WTC11 (cell line): ENCODE measurements around the gene KCNK15. TPM values are rescaled to one million over a fixed set of nuclear protein-coding genes. Genes with fewer than 3 reads are reported as not detected.

Experiments used
- ATAC-seq: fragments of 200-7000 bp; cut with Tn5 transposase; 2 replicates; pipeline ENCODE4 v1.10.0; 2021; ENCODE audit warnings: mild to moderate bottlenecking, moderate library complexity
- CTCF ChIA-PET: fragments of 300-600 bp; sonication (Branson Sonifier 250); formaldehyde crosslinking; loops from one replicate; lab custom pipeline; 2021; ENCODE audit warnings: antibody characterized with exemption; lab: Charles Lee
- POLR2A ChIA-PET: fragments of 350-600 bp; sonication (Branson Sonifier 250); formaldehyde crosslinking; loops from one replicate; lab custom pipeline; 2021; ENCODE audit warnings: antibody characterized with exemption; lab: Charles Lee
- DNase-seq: peaks from one replicate; pipeline ENCODE4 v3.0.0; 2021; ENCODE audit warnings: low spot score
- H3K27ac Mint-ChIP-seq: 2 replicates; pipeline ENCODE4 v1.8.0; 2021; ENCODE audit warnings: mixed read lengths
- H3K27me3 Mint-ChIP-seq: 2 replicates; pipeline ENCODE4 v1.8.0; 2021; ENCODE audit warnings: low read depth, mild to moderate bottlenecking, moderate library complexity, mixed read lengths
- H3K36me3 Mint-ChIP-seq: 2 replicates; pipeline ENCODE4 v1.8.0; 2021; ENCODE audit warnings: mixed read lengths
- H3K4me1 Mint-ChIP-seq: 2 replicates; pipeline ENCODE4 v1.8.0; 2022; ENCODE audit warnings: mixed read lengths
- H3K4me3 Mint-ChIP-seq: 2 replicates; pipeline ENCODE4 v1.8.0; 2021; ENCODE audit warnings: mild to moderate bottlenecking, moderate library complexity, mixed read lengths
- H3K9me3 Mint-ChIP-seq: 2 replicates; pipeline ENCODE4 v1.8.0; 2021; ENCODE audit warnings: mixed read lengths
- ATF2 ChIP-seq: sonication (generic); formaldehyde crosslinking; IDR thresholded peaks from 2 replicates; pipeline ENCODE4 v1.8.1; 2022; ENCODE audit warnings: low read depth, missing genetic modification reagents, borderline replicate concordance
- FOXK1 ChIP-seq: sonication (generic); formaldehyde crosslinking; IDR thresholded peaks from 2 replicates; pipeline ENCODE4 v1.8.0; 2022; ENCODE audit warnings: mild to moderate bottlenecking, moderate library complexity, missing genetic modification reagents
- FOXP1 ChIP-seq: sonication (generic); formaldehyde crosslinking; IDR thresholded peaks from 2 replicates; pipeline ENCODE4 v1.8.0; 2022; ENCODE audit warnings: missing genetic modification reagents, mild to moderate bottlenecking, moderate library complexity, borderline replicate concordance
- FOXP4 ChIP-seq: sonication (generic); formaldehyde crosslinking; IDR thresholded peaks from 2 replicates; pipeline ENCODE4 v1.8.0; 2022; ENCODE audit warnings: mild to moderate bottlenecking, missing genetic modification reagents
- GABPB1 ChIP-seq: sonication (generic); formaldehyde crosslinking; IDR thresholded peaks from 2 replicates; pipeline ENCODE4 v1.8.1; 2023; ENCODE audit warnings: mild to moderate bottlenecking, missing genetic modification reagents
- GRHL2 ChIP-seq: fragments of 250-450 bp; sonication (Bioruptor Pico); IDR thresholded peaks from 2 replicates; pipeline ENCODE4 v1.8.0; 2022; ENCODE audit warnings: mild to moderate bottlenecking, moderate library complexity; ENCODE audit not compliant: insufficient replicate concordance, severe bottlenecking
- HMGXB4 ChIP-seq: sonication (generic); formaldehyde crosslinking; IDR thresholded peaks from 2 replicates; pipeline ENCODE4 v1.8.1; 2023; ENCODE audit warnings: mild to moderate bottlenecking, moderate library complexity, missing genetic modification reagents
- JUN ChIP-seq: sonication (generic); formaldehyde crosslinking; IDR thresholded peaks from 2 replicates; pipeline ENCODE4 v1.8.0; 2023; ENCODE audit warnings: mild to moderate bottlenecking, missing genetic modification reagents
- NFE2L1 ChIP-seq: sonication (generic); formaldehyde crosslinking; IDR thresholded peaks from 2 replicates; pipeline ENCODE4 v1.8.1; 2023; ENCODE audit warnings: missing genetic modification reagents
- NR3C1 ChIP-seq: sonication (generic); formaldehyde crosslinking; conservative IDR thresholded peaks from 2 replicates; pipeline ENCODE4 v1.8.1; 2023; ENCODE audit warnings: low read depth, mild to moderate bottlenecking, missing genetic modification reagents
- SMAD3 ChIP-seq: sonication (generic); formaldehyde crosslinking; IDR thresholded peaks from 2 replicates; pipeline ENCODE4 v1.8.0; 2022; ENCODE audit warnings: missing genetic modification reagents, mild to moderate bottlenecking, borderline replicate concordance
- SOX15 ChIP-seq: fragments of 250-450 bp; sonication (Bioruptor Pico); IDR thresholded peaks from 2 replicates; pipeline ENCODE4 v1.9.0; 2021; ENCODE audit warnings: mild to moderate bottlenecking
- TCF7 ChIP-seq: sonication (generic); formaldehyde crosslinking; IDR thresholded peaks from 2 replicates; pipeline ENCODE4 v1.8.0; 2022; ENCODE audit warnings: mild to moderate bottlenecking, low read depth, missing genetic modification reagents, moderate library complexity
- TP53 ChIP-seq: sonication (generic); formaldehyde crosslinking; IDR thresholded peaks from 2 replicates; pipeline ENCODE4 v1.8.1; 2023; ENCODE audit warnings: mild to moderate bottlenecking, missing genetic modification reagents
- ZNF138 ChIP-seq: sonication (generic); formaldehyde crosslinking; conservative IDR thresholded peaks from 2 replicates; pipeline ENCODE4 v1.8.1; 2022; ENCODE audit warnings: mild to moderate bottlenecking, moderate library complexity, missing genetic modification reagents
- ZNF281 ChIP-seq: sonication (generic); formaldehyde crosslinking; IDR thresholded peaks from 2 replicates; pipeline ENCODE4 v1.8.0; 2023; ENCODE audit warnings: mild to moderate bottlenecking, missing genetic modification reagents
- total RNA-seq: library from RNA; stranded (reverse); gene quantifications from 3 replicates; pipeline ENCODE4 v1.2.3, GENCODE V29; 2021
- TF ChIP-seq, protein P1 (sequence below): sonication (generic); formaldehyde crosslinking; IDR thresholded peaks from 2 replicates; pipeline ENCODE4 v1.8.1; 2022; ENCODE audit warnings: low read depth, mild to moderate bottlenecking, moderate library complexity, missing genetic modification reagents, borderline replicate concordance
- TF ChIP-seq, protein P2 (sequence below): fragments of 250-450 bp; sonication (Bioruptor Pico); IDR thresholded peaks from 2 replicates; pipeline ENCODE4 v1.9.0; 2021; ENCODE audit warnings: moderate library complexity, mild to moderate bottlenecking, inconsistent platforms, borderline replicate concordance
- TF ChIP-seq, protein P3 (sequence below): fragments of 250-450 bp; sonication (Bioruptor Pico); conservative IDR thresholded peaks from 2 replicates; pipeline ENCODE4 v1.9.0; 2021; ENCODE audit warnings: mild to moderate bottlenecking

KCNK15 gene
- total RNA-seq, 1 experiment from 2014 or later = 0.24 TPM

DNA sequence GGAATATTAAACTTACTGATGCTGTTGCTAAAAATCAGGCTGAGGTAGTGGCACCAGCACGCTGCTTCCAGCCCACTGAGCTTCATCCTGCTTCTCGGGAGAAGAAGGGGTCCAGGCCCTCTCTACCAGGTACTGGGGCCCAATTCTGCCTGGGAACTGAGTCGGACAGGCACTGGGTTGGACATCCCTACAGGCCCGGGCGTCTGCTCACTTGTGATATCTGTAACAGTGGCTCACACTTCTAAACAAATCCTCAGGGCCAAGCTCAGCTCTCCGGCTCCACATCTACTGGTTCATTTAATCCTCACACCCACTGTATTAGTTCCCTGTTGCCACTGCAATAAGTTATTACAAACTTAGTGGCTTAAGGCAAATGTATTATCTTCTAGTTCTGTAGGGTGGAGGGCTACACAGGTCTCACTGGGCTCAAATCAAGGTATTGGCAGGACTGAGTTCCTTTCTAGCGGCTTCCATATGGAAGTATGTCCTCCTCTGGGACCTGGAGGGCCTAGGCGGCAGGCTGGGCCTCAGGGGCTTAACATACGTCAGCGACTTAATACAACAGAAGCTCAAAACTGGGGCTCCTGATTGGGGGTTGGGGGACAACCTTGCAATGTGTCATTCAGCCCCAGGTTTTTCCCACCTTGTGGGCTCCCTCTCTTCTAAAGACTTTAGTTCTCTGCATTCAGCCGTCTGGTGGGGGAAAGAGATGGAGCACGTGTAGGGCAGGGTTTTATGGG is 1.6 kb upstream of the KCNK15 start:
- ChIA-PET CTCF (interaction anchor here (0.7 to 1.6 kb wide), 4 partner anchors 11 to 59 kb away, joined by 3 to 4 read pairs (median 4); no protein-coding TSS in a partner anchor), POLR2A (no interaction called here)
- peaks cover 60% of the 10 kb centered on the region for H3K27me3 Mint-ChIP-seq
- H3K36me3 Mint-ChIP-seq = no peaks in the 10 kb centered on the region
- no peak overlapping the region for H3K27ac Mint-ChIP-seq
- TF ChIP-seq, protein P1, sequence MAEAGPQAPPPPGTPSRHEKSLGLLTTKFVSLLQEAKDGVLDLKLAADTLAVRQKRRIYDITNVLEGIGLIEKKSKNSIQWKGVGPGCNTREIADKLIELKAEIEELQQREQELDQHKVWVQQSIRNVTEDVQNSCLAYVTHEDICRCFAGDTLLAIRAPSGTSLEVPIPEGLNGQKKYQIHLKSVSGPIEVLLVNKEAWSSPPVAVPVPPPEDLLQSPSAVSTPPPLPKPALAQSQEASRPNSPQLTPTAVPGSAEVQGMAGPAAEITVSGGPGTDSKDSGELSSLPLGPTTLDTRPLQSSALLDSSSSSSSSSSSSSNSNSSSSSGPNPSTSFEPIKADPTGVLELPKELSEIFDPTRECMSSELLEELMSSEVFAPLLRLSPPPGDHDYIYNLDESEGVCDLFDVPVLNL (CRISPR knock-in tag) = no peak
- TF ChIP-seq FOXP1 (CRISPR knock-in tag) (no peak), TCF7 (no peak), ZNF138 (CRISPR knock-in tag) (no peak), TP53 (no peak), HMGXB4 (CRISPR knock-in tag) (no peak), FOXK1 (CRISPR knock-in tag) (no peak), JUN (CRISPR knock-in tag) (no peak), GRHL2 (CRISPR knock-in tag) (no peak), FOXP4 (CRISPR knock-in tag) (no peak), GABPB1 (CRISPR knock-in tag) (no peak), NFE2L1 (no peak), SOX15 (CRISPR knock-in tag) (no peak), SMAD3 (CRISPR knock-in tag) (no peak), ATF2 (CRISPR knock-in tag) (no peak), ZNF281 (CRISPR knock-in tag) (no peak), NR3C1 (CRISPR knock-in tag) (no peak)
- TF ChIP-seq, protein P2, sequence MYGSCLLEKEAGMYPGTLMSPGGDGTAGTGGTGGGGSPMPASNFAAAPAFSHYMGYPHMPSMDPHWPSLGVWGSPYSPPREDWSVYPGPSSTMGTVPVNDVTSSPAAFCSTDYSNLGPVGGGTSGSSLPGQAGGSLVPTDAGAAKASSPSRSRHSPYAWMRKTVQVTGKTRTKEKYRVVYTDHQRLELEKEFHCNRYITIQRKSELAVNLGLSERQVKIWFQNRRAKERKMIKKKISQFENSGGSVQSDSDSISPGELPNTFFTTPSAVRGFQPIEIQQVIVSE (CRISPR knock-in tag) = no peak
- TF ChIP-seq, protein P3, sequence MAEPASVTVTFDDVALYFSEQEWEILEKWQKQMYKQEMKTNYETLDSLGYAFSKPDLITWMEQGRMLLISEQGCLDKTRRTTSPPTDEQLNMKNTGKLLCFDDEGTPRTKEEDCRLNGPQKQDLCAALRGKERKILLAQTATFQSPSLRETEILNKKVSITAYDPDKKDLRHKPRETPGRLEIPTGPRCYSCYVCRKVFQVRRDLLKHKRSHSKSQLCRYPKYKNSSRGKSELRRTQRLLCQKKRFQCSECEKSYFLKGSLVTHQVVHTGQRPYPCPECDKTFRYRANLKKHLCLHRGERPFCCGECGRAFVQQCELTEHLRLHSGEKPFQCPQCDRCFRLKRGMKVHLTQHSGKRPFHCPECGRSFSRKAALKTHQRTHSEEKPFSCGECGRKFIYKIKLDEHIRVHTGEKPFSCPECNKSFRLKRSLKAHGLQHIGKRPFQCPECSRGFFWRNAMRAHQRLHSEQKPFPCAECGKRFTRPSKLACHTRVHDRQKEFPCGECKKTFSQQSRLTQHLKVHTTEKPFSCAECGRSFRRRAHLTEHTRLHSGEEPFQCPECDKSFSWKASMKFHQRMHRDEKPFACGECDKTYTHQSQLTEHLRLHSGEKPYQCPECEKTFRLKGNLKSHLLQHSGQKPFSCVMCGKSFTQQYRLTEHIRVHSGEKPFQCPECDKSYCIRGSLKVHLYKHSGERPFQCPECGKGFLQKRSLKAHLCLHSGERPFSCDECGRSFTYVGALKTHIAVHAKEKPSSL (CRISPR knock-in tag) = no peak
- ATAC-seq = no peak
- H3K4me1 Mint-ChIP-seq = peaks cover 15% of the 10 kb centered on the region
- H3K9me3 Mint-ChIP-seq = peaks cover 1% of the 10 kb centered on the region
- no peak for DNase-seq
- no peak overlapping the region; the same call in 1 of the 2 replicates for H3K4me3 Mint-ChIP-seq
